Tibial artery (tissue), 4 donors: ENCODE measurements around the gene SLC7A1.
A peak's percentile ranks its signal among the peaks of the same experiment; 100 is the strongest.
"Not testable (repeated sequence)": the region's sequence is repeated elsewhere in the genome, so short reads cannot be mapped to it uniquely, and the experiment has no call there.

Experiments used
- DNase-seq, 2 donors: peaks; one replicate each; pipeline ENCODE4 v3.0.0-alpha.2; 2019
- H3K27ac ChIP-seq, 2 donors: fragments of 200-600 bp; sonication (generic) in 1 of 2; 1 replicate in 1 of 2; 2 replicates in 1 of 2; pipeline ENCODE4 v1.5.1; 2018 to 2019; ENCODE audit warnings: mild to moderate bottlenecking in 1 of 2
- H3K27me3 ChIP-seq, 2 donors: fragments of 200-600 bp; sonication (generic) in 1 of 2; one replicate each; pipeline versions ENCODE4 v1.5.1 to v1.6.0; 2016 to 2019
- H3K36me3 ChIP-seq, 3 donors: fragments of 200-600 bp; sonication (generic) in 2 of 3; one replicate each; pipeline ENCODE4 v1.5.1; 2016 to 2019; ENCODE audit warnings: mild to moderate bottlenecking in 2 of 3
- H3K4me1 ChIP-seq, 4 donors: fragments of 200-600 bp; sonication (generic) in 2 of 4; 1 replicate in 3 of 4; 2 replicates in 1 of 4; pipeline ENCODE4 v1.5.1; 2016 to 2019
- H3K4me3 ChIP-seq, 2 donors: fragments of 200-600 bp; sonication (generic) in 1 of 2; 1 replicate in 1 of 2; 2 replicates in 1 of 2; pipeline ENCODE4 v1.5.1; 2018 to 2019; ENCODE audit warnings: mild to moderate bottlenecking in 2 of 2
- H3K9me3 ChIP-seq, 3 donors: fragments of 200-600 bp; sonication (generic) in 1 of 3; one replicate each; pipeline ENCODE4 v1.5.1; 2016 to 2019
- CTCF ChIP-seq, 2 experiments: fragments of 200-600 bp in 1 of 2; fragments of 450-650 bp in 1 of 2; IDR thresholded peaks; one replicate each; pipeline ENCODE4 v1.5.1; 2017 to 2019; ENCODE audit warnings: antibody characterized with exemption in 2 of 2, mild to moderate bottlenecking in 1 of 2, moderate library complexity in 1 of 2
- intact Hi-C: fragments of 100-400 bp; cut with DNase I; formaldehyde crosslinking; loops from one replicate; pipeline ENCODE4 v1.15.0; 2023; ENCODE audit warnings: low total_unique reads

The SLC7A1 gene

DNA sequence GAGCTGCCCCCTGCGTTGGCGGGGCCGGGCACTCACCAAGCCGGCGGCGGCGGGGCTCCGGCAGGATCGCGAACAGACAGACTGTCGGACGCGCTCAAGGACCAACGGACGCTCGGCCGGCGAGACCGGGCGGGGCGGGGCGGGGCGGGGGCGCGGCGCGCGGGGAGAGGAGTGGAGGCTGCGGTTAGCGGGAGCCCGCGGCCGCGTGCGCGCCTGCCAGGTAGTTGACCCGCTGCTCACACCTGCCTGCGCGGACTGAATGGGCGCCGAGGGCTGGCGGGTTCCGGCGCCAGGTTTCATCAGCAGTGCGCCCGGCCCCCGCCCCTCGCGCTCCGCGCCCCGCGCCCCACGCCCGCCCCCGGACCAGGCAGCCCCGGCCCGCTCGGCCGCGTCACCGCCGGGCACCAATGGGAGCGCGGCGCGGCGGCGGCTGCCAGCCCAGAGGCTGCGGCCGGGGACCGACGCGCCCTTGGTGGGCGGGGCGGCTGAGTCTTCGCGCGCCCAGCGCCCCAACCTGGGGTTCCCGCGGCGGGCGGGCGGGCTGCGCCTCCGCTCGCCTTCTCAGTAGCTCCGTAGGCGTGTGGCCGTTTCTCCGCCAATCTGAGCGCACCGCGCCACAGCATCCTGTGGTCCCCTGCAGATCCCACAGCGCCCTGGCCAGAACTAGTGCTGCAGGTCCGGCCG lies at the start of gene SLC7A1:
Gene SLC7A1 (minus strand): TSS at position 309 of the 684 bp plus-strand sequence. CDS start 59,500 bp downstream, outside the sequence.
- Histone ChIP-seq H3K4me1 (peaks cover 0 to 20% (median 9%) of the 10 kb centered on the region in 4 donors), H3K27me3 (no peaks in the 10 kb centered on the region), H3K4me3 (peak within 1 kb of the TSS; percentile 72 to 97), H3K27ac (peak within 1 kb of the TSS; percentile 93 to 98), H3K9me3 (no peaks in the 10 kb centered on the region), H3K36me3 (no peaks in the 10 kb centered on the region)
- TF ChIP-seq CTCF (IDR thresholded peaks at IDR 0.05): peak in 1 of 2 experiments; percentile 18
- intact Hi-C loops: loop anchor here (5.0 kb wide), 1 partner anchor 327 kb away; no protein-coding TSS in a partner anchor
- DNase-seq: peak; percentile 74 to 87

GRCh38 chr13:29640665-29641064 lies 45.2 kb upstream of the SLC7A1 start:
- no peaks in the 10 kb centered on the region for H3K4me1 ChIP-seq
- no peaks in the 10 kb centered on the region for H3K9me3 ChIP-seq
- no peaks in the 10 kb centered on the region for H3K27me3 ChIP-seq
- H3K4me3 ChIP-seq: no peak overlapping the region
- H3K36me3 ChIP-seq: no peaks in the 10 kb centered on the region
- DNase-seq: no peak
- no peak overlapping the region for H3K27ac ChIP-seq
- intact Hi-C loops: no loop called here
- TF ChIP-seq CTCF (IDR thresholded peaks at IDR 0.05): no peak

- H3K4me1 ChIP-seq, H3K36me3 ChIP-seq, H3K9me3 ChIP-seq, H3K27me3 ChIP-seq, DNase-seq, H3K27ac ChIP-seq, H3K4me3 ChIP-seq, intact Hi-C loops: not testable (repeated sequence)
Observed at GRCh38 chr13:29636831-29637230, 41.3 kb upstream of the SLC7A1 start.

DNA sequence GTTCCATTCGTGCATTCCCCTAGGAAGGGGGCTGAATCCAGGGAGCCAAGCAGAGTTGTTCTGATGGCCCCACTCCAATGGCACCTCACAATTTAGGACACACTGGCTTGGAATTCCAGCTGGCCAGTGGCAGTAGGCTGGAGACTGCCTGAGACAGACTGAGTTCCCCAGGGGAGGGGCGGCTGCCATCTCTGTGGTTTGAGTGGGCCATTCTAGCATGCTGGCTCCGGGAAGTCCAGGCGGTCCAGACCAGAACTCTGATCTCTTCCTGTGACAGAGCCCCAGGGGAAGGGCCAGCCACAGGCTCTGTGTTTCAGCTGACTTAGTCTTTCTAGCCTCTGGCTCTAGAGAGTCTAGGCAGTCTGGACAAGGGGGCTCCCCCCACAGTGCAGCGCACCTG lies 29.5 kb upstream of the SLC7A1 start:
- Histone ChIP-seq H3K4me3 (no peak overlapping the region), H3K27me3 (no peaks in the 10 kb centered on the region), H3K9me3 (no peaks in the 10 kb centered on the region), H3K27ac (no peak overlapping the region), H3K4me1 (no peaks in the 10 kb centered on the region), H3K36me3 (no peaks in the 10 kb centered on the region)
- TF ChIP-seq CTCF (IDR thresholded peaks at IDR 0.05): no peak
- intact Hi-C loops: no loop called here
- DNase-seq: no peak

- no peak for DNase-seq
- Histone ChIP-seq H3K4me3 (no peak overlapping the region), H3K9me3 (peaks cover 0 to 13% (median 0%) of the 10 kb centered on the region in 3 donors), H3K27me3 (no peaks in the 10 kb centered on the region), H3K4me1 (no peaks in the 10 kb centered on the region), H3K36me3 (no peaks in the 10 kb centered on the region), H3K27ac (no peak overlapping the region)
- intact Hi-C loops: no loop called here
- no peak for TF ChIP-seq CTCF (IDR thresholded peaks at IDR 0.05)
Observed at GRCh38 chr13:29621841-29622240, 26.4 kb upstream of the SLC7A1 start.

- no peaks in the 10 kb centered on the region for H3K4me1 ChIP-seq
- intact Hi-C loops: no loop called here
- no peak overlapping the region for H3K4me3 ChIP-seq
- H3K36me3 ChIP-seq: no peaks in the 10 kb centered on the region
- TF ChIP-seq CTCF (IDR thresholded peaks at IDR 0.05): no peak
- H3K27ac ChIP-seq: no peak overlapping the region
- no peak for DNase-seq
- H3K27me3 ChIP-seq: no peaks in the 10 kb centered on the region
- H3K9me3 ChIP-seq: peaks cover 0 to 13% (median 0%) of the 10 kb centered on the region in 3 donors
Observed at GRCh38 chr13:29621051-29621800, 25.7 kb upstream of the SLC7A1 start.
